ENCODE results near the gene ASB16. TPM values are rescaled to one million over a fixed set of nuclear protein-coding genes. Genes with fewer than 3 reads are reported as not detected.

Gene ASB16
- total and polyA plus RNA-seq, 9 of the 15 experiments (the other 6 are each of a cell fraction or from before 2014, with no cell fraction given): 0.03 to 0.07 TPM; not detected in 7

- Histone ChIP-seq H3K79me2 (ENCODE audit: control insufficient read depth, insufficient read depth, low read length) (peaks cover 24% of the 10 kb centered on the region), H2AFZ (ENCODE audit: low read depth, low read length) (peak overlapping the region; percentile 42), H3K4me3 (peak overlapping the region; percentile 79), H4K20me1 (replicated peaks; ENCODE audit: control insufficient read depth, insufficient read depth, low read length) (no peaks in the 10 kb centered on the region; the same call in 1 of the 2 replicates), H3K27ac (ENCODE audit: extremely low read depth, low read depth, low read length) (peak overlapping the region; percentile 91), H3K27me3 (ENCODE audit: control insufficient read depth in 2 of 2, insufficient read depth in 2 of 2, low read length in 2 of 2) (no peaks in the 10 kb centered on the region), H3K4me1 (replicated peaks in 1 of 2; ENCODE audit: control insufficient read depth in 2 of 2, insufficient read depth in 2 of 2, low read length in 2 of 2) (peaks cover 27 to 38% of the 10 kb centered on the region in 2 experiments), H3K9me1 (ENCODE audit: control insufficient read depth, insufficient read depth, low read length) (no peaks in the 10 kb centered on the region), H3K9me3 (replicated peaks; ENCODE audit: control insufficient read depth, insufficient read depth, low read depth, low read length) (no peaks in the 10 kb centered on the region), H3K4me2 (ENCODE audit: insufficient read depth, low read length) (peak overlapping the region; percentile 91), H3K36me3 (ENCODE audit: control insufficient read depth, insufficient read depth, low read length) (peaks cover 39% of the 10 kb centered on the region; the same call in 2 of the 3 replicates), H3K9ac (ENCODE audit: insufficient read depth in 1 of 2, low read depth in 2 of 2, low read length in 2 of 2) (peak overlapping the region; percentile 90 to 97)
- BruUV-seq (replicated peaks): no TSS peak
- FAIRE-seq (no peak), DNase-seq (ENCODE audit: extremely low read depth in 1 of 4, low spot score in 3 of 4) (peak; percentile 69 to 95 (median 92)), ATAC-seq (peak; percentile 22)
- POLR2A ChIA-PET: interaction anchor here (0.6 to 2.4 kb wide), 7 partner anchors 10 to 191 kb away, joined by 3 to 14 read pairs (median 5); partner anchors contain the start of genes ITGA2B and TMUB2
- CTCF ChIA-PET (ENCODE audit: low intra/inter-chr PET ratio): interaction anchor here (1.1 kb wide), 1 partner anchor 11 kb away, joined by 3 read pairs; no protein-coding TSS in a partner anchor
- 2% methylated on average over 9 of the region's 68 CpGs for WGBS (ENCODE audit: insufficient coverage, low coverage, missing lambda C conversion rate)
- intact Hi-C loops (cut with micrococcal nuclease) (loop anchor here (1.0 kb wide), 1 partner anchor 146 kb away; the partner anchor contains the start of gene GRN), in situ Hi-C loops (cut with MboI) (no loop called here)
- TF ChIP-seq CHD1 (IDR thresholded peaks at IDR 0.05; ENCODE audit: low read length) (peak; percentile 74), ZNF354B (CRISPR knock-in tag; IDR thresholded peaks at IDR 0.05) (no peak), ZNF140 (CRISPR knock-in tag; IDR thresholded peaks at IDR 0.05) (no peak), ZNF184 (CRISPR knock-in tag; IDR thresholded peaks at IDR 0.05) (no peak), CBX3 (IDR thresholded peaks at IDR 0.05; ENCODE audit: borderline replicate concordance in 1 of 2, low read length in 2 of 2) (no peak), ZNF408 (CRISPR knock-in tag; IDR thresholded peaks at IDR 0.05; ENCODE audit: low read depth) (no peak), BMI1 (IDR thresholded peaks at IDR 0.05; ENCODE audit: low read length) (no peak), STAT5A (IDR thresholded peaks at IDR 0.05; ENCODE audit: borderline replicate concordance, low read length) (no peak), PHB (CRISPR knock-in tag; IDR thresholded peaks at IDR 0.05) (no peak), FOXA3 (CRISPR knock-in tag; conservative IDR thresholded peaks at IDR 0.05 in 1 of 2, IDR thresholded peaks at IDR 0.05 in 1 of 2) (no peak), RBFOX2 (IDR thresholded peaks at IDR 0.05; ENCODE audit: low read depth, low read length) (peak; percentile 68), UBTF (IDR thresholded peaks at IDR 0.05; ENCODE audit: borderline replicate concordance in 1 of 2, low read depth in 2 of 2, low read length in 2 of 2) (0 out of 4 replicates have a peak, but pooled peaks have one; percentile 29 to 40), PHF8 (IDR thresholded peaks at IDR 0.05; ENCODE audit: borderline replicate concordance, low read length) (peak; percentile 26; the same call in 1 of the 2 replicates)
- TF ChIP-seq, protein P1, sequence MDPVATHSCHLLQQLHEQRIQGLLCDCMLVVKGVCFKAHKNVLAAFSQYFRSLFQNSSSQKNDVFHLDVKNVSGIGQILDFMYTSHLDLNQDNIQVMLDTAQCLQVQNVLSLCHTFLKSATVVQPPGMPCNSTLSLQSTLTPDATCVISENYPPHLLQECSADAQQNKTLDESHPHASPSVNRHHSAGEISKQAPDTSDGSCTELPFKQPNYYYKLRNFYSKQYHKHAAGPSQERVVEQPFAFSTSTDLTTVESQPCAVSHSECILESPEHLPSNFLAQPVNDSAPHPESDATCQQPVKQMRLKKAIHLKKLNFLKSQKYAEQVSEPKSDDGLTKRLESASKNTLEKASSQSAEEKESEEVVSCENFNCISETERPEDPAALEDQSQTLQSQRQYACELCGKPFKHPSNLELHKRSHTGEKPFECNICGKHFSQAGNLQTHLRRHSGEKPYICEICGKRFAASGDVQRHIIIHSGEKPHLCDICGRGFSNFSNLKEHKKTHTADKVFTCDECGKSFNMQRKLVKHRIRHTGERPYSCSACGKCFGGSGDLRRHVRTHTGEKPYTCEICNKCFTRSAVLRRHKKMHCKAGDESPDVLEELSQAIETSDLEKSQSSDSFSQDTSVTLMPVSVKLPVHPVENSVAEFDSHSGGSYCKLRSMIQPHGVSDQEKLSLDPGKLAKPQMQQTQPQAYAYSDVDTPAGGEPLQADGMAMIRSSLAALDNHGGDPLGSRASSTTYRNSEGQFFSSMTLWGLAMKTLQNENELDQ (CRISPR knock-in tag; IDR thresholded peaks at IDR 0.05; ENCODE audit: borderline replicate concordance): no peak
These were observed 28.4 kb downstream of the ASB16 start for GRCh38 chr17:44198721-44199552.
